Measurements from ENCODE around the gene SPRR2G. TPM values are rescaled to one million over a fixed set of nuclear protein-coding genes. Genes with fewer than 3 reads are reported as not detected.
"Not testable (repeated sequence)": the region's sequence is repeated elsewhere in the genome, so short reads cannot be mapped to it uniquely, and the experiment has no call there.

The SPRR2G gene
- polyA plus RNA-seq (ENCODE audit: low read depth in 6 of 6): not detected

- Mint-ChIP-seq H3K27ac (no peak within 1 kb of the TSS), H3K4me1 (no peaks in the 10 kb centered on the region), H3K9me3 (peaks cover 0 to 3% (median 0%) of the 10 kb centered on the region in 7 donors), H3K36me3 (no peaks in the 10 kb centered on the region), H3K4me3 (no peak within 1 kb of the TSS), H3K27me3 (peaks cover 40 to 60% (median 59%) of the 10 kb centered on the region in 3 donors)
- no peak for ATAC-seq (ENCODE audit: low read depth in 2 of 2)
- no peak for DNase-seq
Observed at GRCh38 chr1:153150846-153151245, at the start of gene SPRR2G. Gene SPRR2G, minus strand, starts transcription at chr1:153150890. Its CDS starts 780 bp downstream, at chr1:153150110.

- Mint-ChIP-seq H3K36me3 (no peaks in the 10 kb centered on the region), H3K4me3 (no peak overlapping the region), H3K4me1 (no peaks in the 10 kb centered on the region), H3K27me3 (peaks cover 67 to 91% (median 67%) of the 10 kb centered on the region in 3 donors), H3K27ac (no peak overlapping the region), H3K9me3 (peaks cover 0 to 3% (median 0%) of the 10 kb centered on the region in 7 donors)
- DNase-seq (no peak), ATAC-seq (ENCODE audit: low read depth in 2 of 2) (no peak)
Observed at GRCh38 chr1:153195216-153195615, 44.5 kb upstream of the SPRR2G start.

- no peaks in the 10 kb centered on the region for H3K4me1 Mint-ChIP-seq
Observed at GRCh38 chr1:153194331-153195050, 43.8 kb upstream of the SPRR2G start.

GRCh38 chr1:153192697-153193096 is 42.0 kb upstream of the SPRR2G start:
- Mint-ChIP-seq H3K4me1 (no peaks in the 10 kb centered on the region), H3K27ac (no peak overlapping the region), H3K4me3 (no peak overlapping the region), H3K27me3 (peaks cover 57 to 81% (median 69%) of the 10 kb centered on the region in 3 donors), H3K9me3 (peaks cover 0 to 3% (median 0%) of the 10 kb centered on the region in 7 donors), H3K36me3 (no peaks in the 10 kb centered on the region)
- DNase-seq (no peak), ATAC-seq (ENCODE audit: low read depth in 2 of 2) (no peak)

More at GRCh38 chr1:153194331-153195050, 43.8 kb upstream of the SPRR2G start:
- DNase-seq (no peak), ATAC-seq (ENCODE audit: low read depth in 2 of 2) (no peak)
- H3K36me3 Mint-ChIP-seq: no peaks in the 10 kb centered on the region
- H3K27me3 Mint-ChIP-seq: peaks cover 68 to 91% (median 70%) of the 10 kb centered on the region in 3 donors
- H3K27ac Mint-ChIP-seq: no peak overlapping the region
- peaks cover 0 to 3% (median 0%) of the 10 kb centered on the region in 7 donors for H3K9me3 Mint-ChIP-seq
- H3K4me3 Mint-ChIP-seq: no peak overlapping the region

GRCh38 chr1:153190373-153190772 is 39.7 kb upstream of the SPRR2G start:
- no peak overlapping the region for H3K27ac Mint-ChIP-seq
- ATAC-seq (ENCODE audit: low read depth in 2 of 2) (no peak), DNase-seq (no peak)
- H3K4me1 Mint-ChIP-seq: no peaks in the 10 kb centered on the region
- peaks cover 0 to 11% of the 10 kb centered on the region in 2 donors for H3K36me3 Mint-ChIP-seq
- H3K4me3 Mint-ChIP-seq: no peak overlapping the region
- H3K27me3 Mint-ChIP-seq: peaks cover 66 to 85% (median 76%) of the 10 kb centered on the region in 3 donors
- peaks cover 5 to 19% (median 13%) of the 10 kb centered on the region in 7 donors for H3K9me3 Mint-ChIP-seq

GRCh38 chr1:153188301-153188700 is 37.6 kb upstream of the SPRR2G start:
- not testable (repeated sequence) for DNase-seq; H3K4me1 Mint-ChIP-seq; H3K4me3 Mint-ChIP-seq; H3K27ac Mint-ChIP-seq; ATAC-seq (ENCODE audit: low read depth in 2 of 2)
- peaks cover 6 to 33% (median 22%) of the 10 kb centered on the region in 7 donors for H3K9me3 Mint-ChIP-seq
- peaks cover 0 to 13% of the 10 kb centered on the region in 2 donors for H3K36me3 Mint-ChIP-seq
- H3K27me3 Mint-ChIP-seq: peaks cover 60 to 67% (median 63%) of the 10 kb centered on the region in 3 donors

- no peak for ATAC-seq (ENCODE audit: low read depth in 2 of 2)
Observed at GRCh38 chr1:153180556-153180955, 29.9 kb upstream of the SPRR2G start.

GRCh38 chr1:153178922-153179321 is 28.2 kb upstream of the SPRR2G start:
- Mint-ChIP-seq H3K27ac (no peak overlapping the region), H3K9me3 (peaks cover 0 to 11% (median 3%) of the 10 kb centered on the region in 7 donors), H3K27me3 (peaks cover 4 to 16% (median 10%) of the 10 kb centered on the region in 3 donors), H3K4me1 (no peaks in the 10 kb centered on the region), H3K4me3 (no peak overlapping the region), H3K36me3 (no peaks in the 10 kb centered on the region)
- DNase-seq (no peak), ATAC-seq (ENCODE audit: low read depth in 2 of 2) (no peak)

More at GRCh38 chr1:153180556-153180955, 29.9 kb upstream of the SPRR2G start:
- no peak overlapping the region for H3K27ac Mint-ChIP-seq
- no peak for DNase-seq
- peaks cover 14 to 21% (median 20%) of the 10 kb centered on the region in 3 donors for H3K27me3 Mint-ChIP-seq
- no peaks in the 10 kb centered on the region for H3K4me1 Mint-ChIP-seq
- H3K9me3 Mint-ChIP-seq: peaks cover 3 to 20% (median 16%) of the 10 kb centered on the region in 7 donors
- H3K4me3 Mint-ChIP-seq: no peak overlapping the region
- peaks cover 0 to 4% of the 10 kb centered on the region in 2 donors for H3K36me3 Mint-ChIP-seq

- DNase-seq: no peak
- peaks cover 9 to 18% (median 11%) of the 10 kb centered on the region in 3 donors for H3K27me3 Mint-ChIP-seq
- no peak overlapping the region for H3K27ac Mint-ChIP-seq
- H3K4me3 Mint-ChIP-seq: no peak overlapping the region
- no peaks in the 10 kb centered on the region for H3K36me3 Mint-ChIP-seq
- peaks cover 0 to 3% (median 0%) of the 10 kb centered on the region in 7 donors for H3K9me3 Mint-ChIP-seq
- no peaks in the 10 kb centered on the region for H3K4me1 Mint-ChIP-seq
- no peak for ATAC-seq (ENCODE audit: low read depth in 2 of 2)
Observed at GRCh38 chr1:153174624-153175023, 23.9 kb upstream of the SPRR2G start.

GRCh38 chr1:153168686-153169085 is 18.0 kb upstream of the SPRR2G start:
- Mint-ChIP-seq H3K4me3 (no peak overlapping the region), H3K27me3 (peaks cover 29 to 40% (median 39%) of the 10 kb centered on the region in 3 donors), H3K27ac (no peak overlapping the region), H3K4me1 (no peaks in the 10 kb centered on the region), H3K9me3 (peaks cover 0 to 2% (median 0%) of the 10 kb centered on the region in 7 donors), H3K36me3 (no peaks in the 10 kb centered on the region)
- no peak for DNase-seq
- no peak for ATAC-seq (ENCODE audit: low read depth in 2 of 2)

GRCh38 chr1:153155541-153155940 is 4.9 kb upstream of the SPRR2G start:
- Mint-ChIP-seq H3K27me3 (peaks cover 29 to 50% (median 35%) of the 10 kb centered on the region in 3 donors), H3K36me3 (peaks cover 0 to 9% of the 10 kb centered on the region in 2 donors), H3K4me1 (no peaks in the 10 kb centered on the region), H3K9me3 (peaks cover 10 to 38% (median 26%) of the 10 kb centered on the region in 7 donors), H3K27ac (no peak overlapping the region), H3K4me3 (no peak overlapping the region)
- no peak for DNase-seq
- no peak for ATAC-seq (ENCODE audit: low read depth in 2 of 2)

GRCh38 chr1:153152481-153152880 is 1.8 kb upstream of the SPRR2G start:
- no peak overlapping the region for H3K4me3 Mint-ChIP-seq
- no peaks in the 10 kb centered on the region for H3K4me1 Mint-ChIP-seq
- DNase-seq (no peak), ATAC-seq (ENCODE audit: low read depth in 2 of 2) (no peak)
- no peaks in the 10 kb centered on the region for H3K36me3 Mint-ChIP-seq
- H3K27me3 Mint-ChIP-seq: peaks cover 40 to 62% (median 54%) of the 10 kb centered on the region in 3 donors
- H3K27ac Mint-ChIP-seq: no peak overlapping the region
- peaks cover 4 to 12% (median 7%) of the 10 kb centered on the region in 7 donors for H3K9me3 Mint-ChIP-seq

- Mint-ChIP-seq H3K27ac (no peak overlapping the region), H3K27me3 (peaks cover 17 to 55% (median 46%) of the 10 kb centered on the region in 3 donors), H3K9me3 (peaks cover 0 to 2% (median 0%) of the 10 kb centered on the region in 7 donors), H3K4me1 (no peaks in the 10 kb centered on the region), H3K36me3 (no peaks in the 10 kb centered on the region), H3K4me3 (no peak overlapping the region)
- ATAC-seq (ENCODE audit: low read depth in 2 of 2) (no peak), DNase-seq (no peak)
Observed at GRCh38 chr1:153141377-153141776, 9.3 kb downstream of the SPRR2G start.

GRCh38 chr1:153140484-153140883 is 10.2 kb downstream of the SPRR2G start:
- Mint-ChIP-seq H3K27me3 (peaks cover 13 to 54% (median 42%) of the 10 kb centered on the region in 3 donors), H3K4me3 (no peak overlapping the region), H3K36me3 (no peaks in the 10 kb centered on the region), H3K4me1 (no peaks in the 10 kb centered on the region), H3K27ac (no peak overlapping the region), H3K9me3 (peaks cover 0 to 2% (median 0%) of the 10 kb centered on the region in 7 donors)
- ATAC-seq (ENCODE audit: low read depth in 2 of 2) (no peak), DNase-seq (no peak)

Data from naive B cell (primary cell).